GM23338 (cell line): ENCODE data around the gene SMC5. TPM values are rescaled to one million over a fixed set of nuclear protein-coding genes. Genes with fewer than 3 reads are reported as not detected.

ENCODE experiments used
- ATAC-seq: fragments of 200-7000 bp; cut with Tn5 transposase; 3 replicates; pipeline ENCODE4 v1.9.1; 2020
- DNase-seq: peaks from one replicate; pipeline ENCODE4 v3.0.0-alpha.2; 2015; ENCODE audit warnings: low spot score
- H2AFZ ChIP-seq: fragments of 200-600 bp; sonication (generic); 2 replicates; pipeline ENCODE4 v1.8.0; 2016; ENCODE audit warnings: antibody characterized with exemption, mild to moderate bottlenecking, moderate library complexity
- H3F3A ChIP-seq: fragments of 200-600 bp; sonication (generic); replicated peaks from 2 replicates; pipeline ENCODE4 v1.8.0; 2017; ENCODE audit warnings: antibody characterized with exemption, mixed run types, low read depth
- H3K27ac ChIP-seq: fragments of 200-600 bp; sonication (generic); 2 replicates; pipeline ENCODE4 v1.6.1; 2016; ENCODE audit warnings: low read depth
- H3K27me3 ChIP-seq: fragments of 200-600 bp; sonication (generic); 2 replicates; pipeline ENCODE4 v1.8.0; 2016; ENCODE audit warnings: mild to moderate bottlenecking, mixed run types, moderate library complexity; ENCODE audit not compliant: insufficient read depth
- H3K36me3 ChIP-seq: fragments of 200-600 bp; sonication (generic); 2 replicates; pipeline ENCODE4 v1.8.0; 2016; ENCODE audit warnings: mild to moderate bottlenecking; ENCODE audit not compliant: insufficient read depth
- H3K4me1 ChIP-seq: fragments of 200-600 bp; sonication (generic); 2 replicates; pipeline ENCODE4 v1.8.0; 2016; ENCODE audit warnings: mild to moderate bottlenecking, moderate library complexity; ENCODE audit not compliant: insufficient read depth
- H3K4me2 ChIP-seq: fragments of 200-600 bp; sonication (generic); 2 replicates; pipeline ENCODE4 v1.7.1; 2017; ENCODE audit warnings: mixed run types
- H3K4me3 ChIP-seq: fragments of 200-600 bp; sonication (generic); 2 replicates; pipeline ENCODE4 v1.6.1; 2016; ENCODE audit warnings: mixed run types
- H3K79me2 ChIP-seq: fragments of 200-600 bp; sonication (generic); replicated peaks from 2 replicates; pipeline ENCODE4 v1.8.0; 2017; ENCODE audit warnings: mild to moderate bottlenecking; ENCODE audit not compliant: insufficient read depth
- H3K9me2 ChIP-seq: fragments of 200-600 bp; sonication (generic); 2 replicates; pipeline ENCODE4 v1.8.0; 2017; ENCODE audit not compliant: insufficient read depth
- H4K20me1 ChIP-seq: fragments of 200-600 bp; sonication (generic); replicated peaks from 2 replicates; pipeline ENCODE4 v1.8.0; 2017; ENCODE audit warnings: mild to moderate bottlenecking; ENCODE audit not compliant: insufficient read depth
- H3K27ac Mint-ChIP-seq: 2 replicates; pipeline ENCODE4 v1.8.0; 2020; ENCODE audit warnings: inconsistent platforms, mild to moderate bottlenecking, moderate library complexity, mixed read lengths
- H3K27me3 Mint-ChIP-seq: 3 replicates; pipeline ENCODE4 v1.8.0; 2022; ENCODE audit warnings: low read depth, mild to moderate bottlenecking, moderate library complexity, mixed read lengths, inconsistent platforms; ENCODE audit not compliant: insufficient read depth, poor library complexity
- H3K36me3 Mint-ChIP-seq: 3 replicates; pipeline ENCODE4 v1.8.0; 2021; ENCODE audit warnings: low read depth, mild to moderate bottlenecking, inconsistent platforms, moderate library complexity, mixed read lengths
- H3K4me1 Mint-ChIP-seq: 3 replicates; pipeline ENCODE4 v1.8.0; 2020; ENCODE audit warnings: mild to moderate bottlenecking, inconsistent platforms, mixed read lengths
- H3K4me3 Mint-ChIP-seq: 3 replicates; pipeline ENCODE4 v1.8.0; 2021; ENCODE audit warnings: moderate library complexity, mild to moderate bottlenecking, inconsistent platforms, mixed read lengths
- H3K9me3 Mint-ChIP-seq: 3 replicates; pipeline ENCODE4 v1.8.0; 2020; ENCODE audit warnings: moderate library complexity, mild to moderate bottlenecking, inconsistent platforms, mixed read lengths
- CTCF ChIP-seq, 2 experiments: fragments of 200-600 bp in 1 of 2; sonication (generic) in 1 of 2; conservative IDR thresholded peaks; 2 replicates each; pipeline versions ENCODE4 v1.5.1 to v1.6.1; 2016 to 2017; ENCODE audit warnings: antibody characterized with exemption in 2 of 2, low read depth in 2 of 2, mild to moderate bottlenecking in 2 of 2, moderate library complexity in 1 of 2
- EZH2 ChIP-seq: fragments of 200-600 bp; sonication (generic); IDR thresholded peaks from one replicate; pipeline ENCODE4 v1.8.0; 2017; ENCODE audit warnings: antibody characterized with exemption, mild to moderate bottlenecking, low read depth; ENCODE audit not compliant: unreplicated experiment
- EZH2phosphoT487 ChIP-seq: fragments of 200-600 bp; sonication (generic); IDR thresholded peaks from one replicate; pipeline ENCODE4 v1.8.1; 2018; ENCODE audit warnings: antibody characterized with exemption; ENCODE audit not compliant: unreplicated experiment
- JUNB ChIP-seq: IDR thresholded peaks from one replicate; pipeline ENCODE4 v1.6.1; 2016; ENCODE audit warnings: antibody characterized with exemption; ENCODE audit not compliant: unreplicated experiment
- NANOG ChIP-seq: IDR thresholded peaks from 2 replicates; pipeline ENCODE4 v1.6.1; 2016; ENCODE audit warnings: antibody characterized with exemption, borderline replicate concordance
- POLR2AphosphoS5 ChIP-seq: IDR thresholded peaks from 2 replicates; pipeline ENCODE4 v1.6.1; 2016; ENCODE audit warnings: antibody characterized with exemption, low read depth
- REST ChIP-seq: IDR thresholded peaks from one replicate; pipeline ENCODE4 v1.6.1; 2018; ENCODE audit warnings: antibody characterized with exemption; ENCODE audit not compliant: unreplicated experiment
- STAT1 ChIP-seq: IDR thresholded peaks from one replicate; pipeline ENCODE4 v1.6.1; 2016; ENCODE audit warnings: antibody characterized with exemption; ENCODE audit not compliant: unreplicated experiment
- ZNF114 ChIP-seq: fragments of 250-450 bp; sonication (Bioruptor Pico); IDR thresholded peaks from 2 replicates; pipeline ENCODE4 v1.5.0; 2020; ENCODE audit warnings: mild to moderate bottlenecking, moderate library complexity
- ZNF331 ChIP-seq: fragments of 250-450 bp; sonication (Bioruptor Pico); IDR thresholded peaks from 2 replicates; pipeline ENCODE4 v1.5.0; 2020; ENCODE audit warnings: low read depth, mild to moderate bottlenecking, moderate library complexity
- polyA plus RNA-seq: library from polyadenylated mRNA; unstranded; fragments of >200 nt; fragmentation: Nextera tagmentation; extraction: Ambion mirVana; gene quantifications from 2 replicates; pipeline ENCODE4 v1.2.1, GENCODE V29; 2016
- total RNA-seq: library from RNA; depleted of rRNA; stranded (reverse); fragments of >200 nt; shearing (Covaris generic); gene quantifications from 2 replicates; pipeline ENCODE4 v1.2.3, GENCODE V29; 2014

The SMC5 gene
- total and polyA plus RNA-seq, 2 experiments from 2014 or later, result 27.9 to 29.0 TPM

GRCh38 chr9:70382046-70382708, 123.4 kb downstream of the SMC5 start (continued):
- no peak for TF ChIP-seq REST
- no peak for TF ChIP-seq STAT1

GRCh38 chr9:70382709-70383605, 124.2 kb downstream of the SMC5 start:
- Mint-ChIP-seq H3K27ac (no peak overlapping the region), H3K36me3 (no peaks in the 10 kb centered on the region)
- no peak for TF ChIP-seq CTCF (conservative IDR thresholded peaks at IDR 0.05; ENCODE audit: low read depth in 2 of 2)
- TF ChIP-seq POLR2AphosphoS5, result no peak
- TF ChIP-seq EZH2phosphoT487, result no peak
- TF ChIP-seq ZNF114 (CRISPR knock-in tag), result no peak
- no peak for TF ChIP-seq REST
- no peak for TF ChIP-seq ZNF331 (CRISPR knock-in tag)
- TF ChIP-seq EZH2, result no peak
- no peak for TF ChIP-seq JUNB
- TF ChIP-seq NANOG, result no peak

More at GRCh38 chr9:70382709-70383605, 124.2 kb downstream of the SMC5 start:
- no peaks in the 10 kb centered on the region for H3K79me2 ChIP-seq
- H3K4me1 ChIP-seq, result 0 out of 2 replicates have a peak, but pooled peaks cover 3% of the 10 kb centered on the region
- no peaks in the 10 kb centered on the region for H4K20me1 ChIP-seq
- no peaks in the 10 kb centered on the region for H3K36me3 ChIP-seq
- no peak overlapping the region for H3K4me3 Mint-ChIP-seq
- H3K4me3 ChIP-seq, result no peak overlapping the region
- no peak for ATAC-seq
- H3K9me2 ChIP-seq, result no peaks in the 10 kb centered on the region
- peaks cover 1% of the 10 kb centered on the region for H3K27me3 Mint-ChIP-seq
- no peak overlapping the region for H3K27ac ChIP-seq
- H3K9me3 Mint-ChIP-seq, result no peaks in the 10 kb centered on the region
- H3K4me2 ChIP-seq, result no peak overlapping the region
- no peak for DNase-seq
- peaks cover 14% of the 10 kb centered on the region for H3K4me1 Mint-ChIP-seq
- H3K27me3 ChIP-seq, result no peaks in the 10 kb centered on the region
- no peak overlapping the region for H2AFZ ChIP-seq
- no peaks in the 10 kb centered on the region for H3F3A ChIP-seq
